Upper lobe of left lung (tissue), 4 donors: ENCODE results near the gene SCN7A.

Experiments used
- CTCF ChIP-seq, 6 experiments: fragments of 450-650 bp in 4 of 6; fragments of 200-600 bp in 2 of 6; sonication (generic) in 2 of 6; IDR thresholded peaks; one replicate each; pipeline ENCODE4 v1.5.1; 2016 to 2019; ENCODE audit warnings: antibody characterized with exemption in 6 of 6
- POLR2A ChIP-seq, 4 donors: fragments of 450-650 bp; IDR thresholded peaks; one replicate each; pipeline ENCODE4 v1.5.1; 2016 to 2017; ENCODE audit warnings: antibody characterized with exemption in 4 of 4, mild to moderate bottlenecking in 2 of 4

GRCh38 chr2:166434491-166434890 lies 59.6 kb downstream of the SCN7A start:
- no peak for TF ChIP-seq CTCF (IDR thresholded peaks at IDR 0.05)
- TF ChIP-seq POLR2A (IDR thresholded peaks at IDR 0.05) = no peak
